Body of pancreas (tissue), 4 donors: ENCODE results near the gene MARCHF3. TPM values are rescaled to one million over a fixed set of nuclear protein-coding genes. Genes with fewer than 3 reads are reported as not detected.
A peak's percentile ranks its signal among the peaks of the same experiment; 100 is the strongest.
"Not testable (repeated sequence)": the region's sequence is repeated elsewhere in the genome, so short reads cannot be mapped to it uniquely, and the experiment has no call there.

ENCODE experiments used
- ATAC-seq: fragments of 150-250 bp; one replicate; pipeline ENCODE4 v1.9.1; 2016
- DNase-seq, 4 donors: peaks; one replicate each; pipeline ENCODE4 v3.0.0-alpha.2; 2019
- H3K27ac ChIP-seq, 4 donors: fragments of 200-600 bp; sonication (generic); 1 replicate in 3 of 4; 2 replicates in 1 of 4; pipeline versions ENCODE4 v1.5.1 to v1.6.1; 2016 to 2019; ENCODE audit warnings: mild to moderate bottlenecking in 1 of 4, mixed read lengths in 1 of 4, moderate library complexity in 1 of 4
- H3K27me3 ChIP-seq, 2 donors: fragments of 200-600 bp; sonication (generic); one replicate each; pipeline ENCODE4 v1.6.0; 2016; ENCODE audit warnings: mild to moderate bottlenecking in 1 of 2
- H3K36me3 ChIP-seq, 2 donors: fragments of 200-600 bp; sonication (generic); replicated peaks in 1 of 2; 2 replicates each; pipeline ENCODE4 v1.5.1; 2016; ENCODE audit warnings: low read depth in 2 of 2; ENCODE audit not compliant: insufficient read depth in 1 of 2
- H3K4me1 ChIP-seq: fragments of 200-600 bp; sonication (generic); one replicate; pipeline ENCODE4 v1.6.0; 2016
- H3K4me3 ChIP-seq, 2 donors: fragments of 200-600 bp; sonication (generic); 1 replicate in 1 of 2; 2 replicates in 1 of 2; pipeline ENCODE4 v1.5.1; 2016 to 2019
- H3K9me3 ChIP-seq, 3 donors: fragments of 200-600 bp; sonication (generic); 1 replicate in 2 of 3; 2 replicates in 1 of 3; pipeline ENCODE4 v1.5.1; 2016
- POLR2A ChIP-seq, 3 donors: fragments of 450-650 bp; IDR thresholded peaks; one replicate each; pipeline ENCODE4 v1.6.1; 2016; ENCODE audit warnings: antibody characterized with exemption in 3 of 3, mild to moderate bottlenecking in 2 of 3
- WGBS, 2 donors: methylation state at CpG; one replicate each; pipeline ENCODE4 v1.1.5; 2017; 5-methylcytosine and 5-hydroxymethylcytosine counted together
- intact Hi-C: fragments of 100-400 bp; cut with DNase I; formaldehyde crosslinking; loops from one replicate; pipeline ENCODE4 v1.15.1; 2023
- total RNA-seq, 2 donors: library from RNA; depleted of rRNA; stranded (reverse); fragments of >200 nt; gene quantifications; one replicate each; pipeline ENCODE4 v1.1.0, GENCODE V29; 2016
- TF ChIP-seq, protein P1 (sequence below), 7 experiments: fragments of 450-650 bp in 4 of 7; fragments of 200-600 bp in 3 of 7; sonication (generic) in 3 of 7; IDR thresholded peaks; one replicate each; pipeline ENCODE4 v1.5.1; 2016 to 2019; ENCODE audit warnings: antibody characterized with exemption in 7 of 7

The MARCHF3 gene
- total RNA-seq, 2 donors from 2014 or later = 2.1 to 8.2 TPM

DNA sequence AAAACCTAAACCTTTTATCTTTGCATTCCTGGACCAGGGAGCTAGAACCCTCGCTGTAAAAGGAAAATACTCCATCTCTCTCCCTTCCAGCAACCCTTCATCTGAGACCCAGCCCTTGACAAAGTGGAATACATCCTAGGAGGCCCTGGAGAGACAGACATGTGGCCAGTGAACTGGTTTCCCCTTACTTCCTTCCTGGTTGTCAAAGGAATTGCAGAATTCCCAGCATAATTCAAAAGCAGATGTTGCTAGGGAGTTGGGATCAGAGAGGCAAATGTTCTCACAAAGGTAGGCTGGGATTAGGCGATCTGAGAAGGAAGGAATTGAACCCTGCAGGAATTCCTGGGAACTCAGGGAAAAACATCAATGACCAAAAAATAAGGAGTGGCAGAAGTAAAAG lies 80.9 kb downstream of the MARCHF3 start:
- TF ChIP-seq, protein P1, sequence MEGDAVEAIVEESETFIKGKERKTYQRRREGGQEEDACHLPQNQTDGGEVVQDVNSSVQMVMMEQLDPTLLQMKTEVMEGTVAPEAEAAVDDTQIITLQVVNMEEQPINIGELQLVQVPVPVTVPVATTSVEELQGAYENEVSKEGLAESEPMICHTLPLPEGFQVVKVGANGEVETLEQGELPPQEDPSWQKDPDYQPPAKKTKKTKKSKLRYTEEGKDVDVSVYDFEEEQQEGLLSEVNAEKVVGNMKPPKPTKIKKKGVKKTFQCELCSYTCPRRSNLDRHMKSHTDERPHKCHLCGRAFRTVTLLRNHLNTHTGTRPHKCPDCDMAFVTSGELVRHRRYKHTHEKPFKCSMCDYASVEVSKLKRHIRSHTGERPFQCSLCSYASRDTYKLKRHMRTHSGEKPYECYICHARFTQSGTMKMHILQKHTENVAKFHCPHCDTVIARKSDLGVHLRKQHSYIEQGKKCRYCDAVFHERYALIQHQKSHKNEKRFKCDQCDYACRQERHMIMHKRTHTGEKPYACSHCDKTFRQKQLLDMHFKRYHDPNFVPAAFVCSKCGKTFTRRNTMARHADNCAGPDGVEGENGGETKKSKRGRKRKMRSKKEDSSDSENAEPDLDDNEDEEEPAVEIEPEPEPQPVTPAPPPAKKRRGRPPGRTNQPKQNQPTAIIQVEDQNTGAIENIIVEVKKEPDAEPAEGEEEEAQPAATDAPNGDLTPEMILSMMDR (IDR thresholded peaks at IDR 0.05) = no peak
- TF ChIP-seq POLR2A (IDR thresholded peaks at IDR 0.05) = no peak
- Histone ChIP-seq H3K27me3 (no peaks in the 10 kb centered on the region), H3K9me3 (no peaks in the 10 kb centered on the region), H3K4me1 (no peaks in the 10 kb centered on the region), H3K36me3 (no peaks in the 10 kb centered on the region), H3K27ac (no peak overlapping the region), H3K4me3 (no peak overlapping the region)
- no peak for ATAC-seq
- 90% methylated on average over 2 of the region's 2 CpGs for WGBS, 2 donors
- intact Hi-C loops = no loop called here
- DNase-seq = no peak

DNA sequence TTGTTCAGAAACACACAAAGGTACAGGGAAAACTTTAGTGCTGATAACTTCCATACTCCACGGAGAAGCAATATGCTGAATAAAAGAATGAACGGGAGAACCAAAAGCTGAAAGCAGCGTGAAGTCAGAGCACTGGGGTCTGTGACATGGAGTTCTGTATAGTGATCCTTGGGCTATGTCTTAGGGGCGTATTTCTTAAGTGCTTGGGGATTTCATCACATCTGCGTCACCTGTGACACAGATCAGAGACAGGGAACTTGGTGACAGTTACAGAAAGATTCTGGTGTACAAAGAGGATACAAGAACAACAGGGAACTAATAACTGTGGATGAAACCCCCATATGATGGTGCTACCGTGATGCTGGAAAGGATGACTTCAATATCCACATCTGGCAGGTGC lies 81.9 kb downstream of the MARCHF3 start:
- WGBS, 2 donors = 85 to 93% methylated on average over 6 of the region's 6 CpGs
- no peak for ATAC-seq
- intact Hi-C loops = no loop called here

DNA sequence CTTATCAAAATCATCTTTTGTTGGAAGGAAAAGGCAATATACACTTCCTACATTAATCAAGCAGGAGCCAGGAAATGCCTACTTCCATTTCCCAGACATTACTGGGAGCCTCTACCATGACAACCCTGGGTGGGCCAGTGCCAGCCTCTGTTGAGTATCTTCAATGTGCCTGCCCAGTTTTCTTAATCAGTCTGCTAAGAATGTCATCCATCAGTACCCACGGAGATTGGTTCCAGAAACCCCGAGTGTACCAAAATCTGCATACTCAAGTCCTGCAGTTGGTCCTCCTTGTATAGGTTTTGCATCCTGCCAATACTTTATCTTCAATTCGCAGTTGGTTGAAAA lies 82.4 kb downstream of the MARCHF3 start:
- no peaks in the 10 kb centered on the region for H3K4me1 ChIP-seq
- H3K9me3 ChIP-seq = no peaks in the 10 kb centered on the region
- no peaks in the 10 kb centered on the region for H3K27me3 ChIP-seq
- no peak overlapping the region for H3K4me3 ChIP-seq
- no peak for ATAC-seq
- TF ChIP-seq, protein P1 (IDR thresholded peaks at IDR 0.05) = no peak
- no peak for TF ChIP-seq POLR2A (IDR thresholded peaks at IDR 0.05)
- no peak overlapping the region for H3K27ac ChIP-seq
- WGBS, 2 donors = 73 to 80% methylated on average over 3 of the region's 3 CpGs
- no peaks in the 10 kb centered on the region for H3K36me3 ChIP-seq
- no peak for DNase-seq
- intact Hi-C loops = no loop called here

More for the DNA sequence above, 81.9 kb downstream of the MARCHF3 start:
- Histone ChIP-seq H3K27me3 (no peaks in the 10 kb centered on the region), H3K4me1 (no peaks in the 10 kb centered on the region), H3K36me3 (no peaks in the 10 kb centered on the region), H3K9me3 (no peaks in the 10 kb centered on the region), H3K27ac (no peak overlapping the region), H3K4me3 (no peak overlapping the region)
- no peak for TF ChIP-seq POLR2A (IDR thresholded peaks at IDR 0.05)
- TF ChIP-seq, protein P1 (IDR thresholded peaks at IDR 0.05) = no peak
- no peak for DNase-seq

DNA sequence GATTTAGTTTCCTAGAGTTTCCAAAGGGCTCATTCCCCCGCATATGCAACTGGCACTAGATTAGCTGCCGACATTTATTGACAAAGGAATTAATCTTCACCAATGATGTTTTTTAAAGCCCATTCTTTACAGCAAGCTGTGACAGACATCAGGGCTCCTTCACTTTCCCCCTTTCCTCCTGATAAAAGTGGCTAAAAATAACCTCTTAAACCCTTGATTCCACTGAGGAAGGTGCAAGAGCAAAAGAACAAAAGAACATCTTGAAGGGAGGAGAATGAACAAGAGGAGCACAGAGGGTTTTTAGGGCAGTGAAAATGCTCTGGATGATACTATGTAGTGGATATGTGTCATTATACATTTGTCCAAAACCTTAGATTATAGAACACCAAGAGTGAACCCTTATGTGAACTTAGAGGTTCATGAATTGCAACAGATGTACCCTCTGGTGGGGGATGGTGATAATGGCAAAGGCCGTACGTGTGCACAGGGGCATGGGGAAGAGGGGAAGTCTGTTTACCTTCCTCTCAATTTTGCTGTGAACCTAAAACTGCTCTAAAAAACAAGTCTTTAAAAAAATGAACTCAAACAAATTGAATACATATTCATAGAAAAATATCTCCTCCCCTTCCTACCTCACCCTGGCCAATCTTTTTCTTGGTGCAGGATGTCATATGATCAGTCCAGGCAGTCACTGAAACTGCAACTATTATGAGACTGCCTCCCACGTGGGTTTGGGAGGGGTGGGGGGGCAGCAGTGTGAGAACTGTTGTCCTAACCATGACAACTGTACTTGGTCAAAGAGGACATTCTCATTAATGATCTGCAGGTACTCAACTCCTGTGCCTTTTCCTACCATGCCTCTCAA lies 83.0 kb downstream of the MARCHF3 start:
- H3K9me3 ChIP-seq = no peaks in the 10 kb centered on the region
- ATAC-seq = peak; percentile 63
- intact Hi-C loops = no loop called here

DNA sequence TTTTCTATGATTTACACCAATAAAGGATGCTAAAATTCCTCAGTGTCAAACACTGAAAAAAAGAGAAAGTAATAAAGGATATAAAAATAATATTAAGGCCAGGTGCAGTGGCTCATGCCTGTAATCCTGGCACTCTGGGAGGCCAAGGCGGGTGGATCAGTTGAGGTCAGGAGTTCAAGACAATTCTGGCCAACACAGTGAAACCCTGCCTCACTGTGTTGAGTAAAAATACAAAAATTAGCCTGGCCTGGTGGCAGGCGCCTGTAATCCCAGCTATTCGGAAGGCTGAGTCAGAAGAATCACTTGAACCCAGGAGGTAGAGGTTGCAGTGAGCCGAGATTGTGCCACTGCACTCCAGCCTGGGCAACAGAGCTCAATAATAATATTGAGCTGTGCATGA lies 87.5 kb downstream of the MARCHF3 start:
- intact Hi-C loops, ATAC-seq, H3K27ac ChIP-seq, H3K27me3 ChIP-seq, DNase-seq, H3K4me3 ChIP-seq, H3K4me1 ChIP-seq, H3K9me3 ChIP-seq, H3K36me3 ChIP-seq: not testable (repeated sequence)
- 88 to 95% methylated on average over 4 of the region's 4 CpGs for WGBS, 2 donors

More for the DNA sequence above, 83.0 kb downstream of the MARCHF3 start:
- peak in 3 of 4 donors; percentile 16 to 34 (median 22) for DNase-seq
- TF ChIP-seq, protein P1 (IDR thresholded peaks at IDR 0.05) = no peak
- no peak for TF ChIP-seq POLR2A (IDR thresholded peaks at IDR 0.05)
- Histone ChIP-seq H3K36me3 (no peaks in the 10 kb centered on the region), H3K4me1 (no peaks in the 10 kb centered on the region), H3K27me3 (no peaks in the 10 kb centered on the region), H3K27ac (peak overlapping the region in 1 of 4 donors; percentile 9), H3K4me3 (no peak overlapping the region)
- 29 to 38% methylated on average over 5 of the region's 5 CpGs for WGBS, 2 donors
